Naive thymus-derived CD4-positive, alpha-beta T cell (primary cell): Measurements from ENCODE around the gene RALGPS1. TPM values are rescaled to one million over a fixed set of nuclear protein-coding genes. Genes with fewer than 3 reads are reported as not detected.

Source experiments
- ATAC-seq: fragments of 150-1000 bp; cut with Tn5 transposase; 2 replicates; pipeline ENCODE4 v1.10.0; 2021; ENCODE audit warnings: mild to moderate bottlenecking, moderate library complexity
- CTCF ChIA-PET: fragments of 350-600 bp; sonication (Branson Sonifier 250); formaldehyde crosslinking; loops from one replicate; lab custom pipeline; 2021; ENCODE audit warnings: antibody characterized with exemption; lab: Charles Lee
- POLR2A ChIA-PET: fragments of 350-600 bp; sonication (Branson Sonifier 250); formaldehyde crosslinking; loops from one replicate; lab custom pipeline; 2021; ENCODE audit warnings: antibody characterized with exemption, inconsistent platforms; lab: Charles Lee
- DNase-seq, 9 donors: peaks; one replicate each; pipeline versions ENCODE4 v3.0.0 to v3.0.0-alpha.2; 2020 to 2022; ENCODE audit warnings: mixed read lengths in 1 of 9
- H3K27ac ChIP-seq: one replicate; pipeline ENCODE4 v1.7.0; 2013; ENCODE audit warnings: mild to moderate bottlenecking, low read depth, low read length, moderate library complexity
- H3K27me3 ChIP-seq, 2 donors: one replicate each; pipeline ENCODE4 v1.7.0; 2013; ENCODE audit warnings: low read length in 2 of 2, mild to moderate bottlenecking in 2 of 2, moderate library complexity in 2 of 2; ENCODE audit not compliant: control insufficient read depth in 2 of 2, insufficient read depth in 2 of 2
- H3K36me3 ChIP-seq, 3 experiments: 1 replicate in 2 of 3; 2 replicates in 1 of 3; pipeline ENCODE4 v1.7.0; 2013; ENCODE audit warnings: low read length in 3 of 3, mild to moderate bottlenecking in 3 of 3, moderate library complexity in 1 of 3; ENCODE audit not compliant: insufficient read depth in 3 of 3, control insufficient read depth in 2 of 3
- H3K4me1 ChIP-seq, 2 donors: one replicate each; pipeline ENCODE4 v1.7.0; 2013; ENCODE audit warnings: low read length in 2 of 2, mild to moderate bottlenecking in 2 of 2, moderate library complexity in 1 of 2; ENCODE audit not compliant: control insufficient read depth in 2 of 2, insufficient read depth in 2 of 2
- H3K4me3 ChIP-seq: 2 replicates; pipeline ENCODE4 v1.7.0; 2013; ENCODE audit warnings: mild to moderate bottlenecking, low read length
- H3K9me3 ChIP-seq, 3 experiments: 1 replicate in 2 of 3; 2 replicates in 1 of 3; pipeline ENCODE4 v1.7.0; 2013; ENCODE audit warnings: low read length in 3 of 3; ENCODE audit not compliant: control insufficient read depth in 2 of 3
- H3K27ac Mint-ChIP-seq, 9 donors: one replicate each; pipeline ENCODE4 v1.8.0; 2020 to 2022; ENCODE audit warnings: mixed read lengths in 9 of 9, mild to moderate bottlenecking in 8 of 9, moderate library complexity in 5 of 9, inconsistent platforms in 2 of 9
- H3K27me3 Mint-ChIP-seq, 5 donors: one replicate each; pipeline ENCODE4 v1.8.0; 2021 to 2022; ENCODE audit warnings: mixed read lengths in 5 of 5, mild to moderate bottlenecking in 1 of 5
- H3K36me3 Mint-ChIP-seq, 5 donors: one replicate each; pipeline ENCODE4 v1.8.0; 2020 to 2022; ENCODE audit warnings: mixed read lengths in 5 of 5, mild to moderate bottlenecking in 3 of 5, inconsistent platforms in 1 of 5
- H3K4me1 Mint-ChIP-seq, 7 donors: one replicate each; pipeline ENCODE4 v1.8.0; 2020 to 2022; ENCODE audit warnings: mixed read lengths in 7 of 7, mild to moderate bottlenecking in 3 of 7, inconsistent platforms in 1 of 7
- H3K4me3 Mint-ChIP-seq, 10 donors: one replicate each; pipeline ENCODE4 v1.8.0; 2020 to 2022; ENCODE audit warnings: mild to moderate bottlenecking in 10 of 10, mixed read lengths in 10 of 10, moderate library complexity in 6 of 10, inconsistent platforms in 2 of 10
- H3K9me3 Mint-ChIP-seq, 11 donors: one replicate each; pipeline ENCODE4 v1.8.0; 2020 to 2022; ENCODE audit warnings: mixed read lengths in 11 of 11, mild to moderate bottlenecking in 4 of 11, inconsistent platforms in 1 of 11, moderate library complexity in 1 of 11
- intact Hi-C, 2 donors: fragments of 100-400 bp; cut with micrococcal nuclease; formaldehyde crosslinking; loops; one replicate each; pipeline ENCODE4 v1.15.1; 2023
- polyA plus RNA-seq, 2 donors: library from polyadenylated mRNA; unstranded; fragments of 300-500 nt; fragmentation: Illumina TruSeq; gene quantifications; one replicate each; pipeline ENCODE4 v1.2.3, GENCODE V29; 2021
- total RNA-seq, 6 experiments: library from RNA in 5 of 6; stranded (reverse) in 5 of 6; gene quantifications; 1 replicate in 5 of 6; 2 replicates in 1 of 6; pipeline ENCODE4 v1.2.3 and lab custom pipeline; 2021 to 2026

Gene RALGPS1
- total and polyA plus RNA-seq, 7 experiments from 2014 or later: 1.0 to 8.3 (median 4.1) TPM

DNA sequence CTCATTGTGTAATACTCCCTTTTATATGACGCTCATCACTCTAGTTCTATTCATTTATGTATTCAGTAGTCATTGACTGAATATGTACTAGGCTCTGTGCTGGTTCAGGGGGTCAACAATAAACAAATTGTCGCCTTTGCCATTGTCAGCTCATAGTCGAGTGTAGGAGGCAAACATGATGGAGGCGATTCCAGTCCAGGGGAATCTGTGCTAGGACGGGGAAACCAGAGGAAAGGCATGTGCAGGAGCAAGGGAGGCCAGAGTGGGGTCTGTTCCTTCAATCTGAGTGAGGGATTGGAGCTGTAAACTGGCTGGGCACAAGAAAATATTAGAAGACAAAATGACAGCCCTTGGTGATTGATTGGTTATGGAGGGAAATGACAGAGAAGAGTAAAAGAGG lies 123.9 kb downstream of the RALGPS1 start:
- no peak for ATAC-seq
- peaks cover 0 to 22% (median 3%) of the 10 kb centered on the region in 5 donors for H3K27me3 Mint-ChIP-seq
- no peak for DNase-seq
- intact Hi-C loops: no loop called here
- H3K4me3 Mint-ChIP-seq: no peak overlapping the region
- H3K4me3 ChIP-seq: no peak overlapping the region
- H3K27me3 ChIP-seq: no peaks in the 10 kb centered on the region
- H3K36me3 Mint-ChIP-seq: peaks cover 3 to 19% (median 4%) of the 10 kb centered on the region in 5 donors
- ChIA-PET POLR2A (no interaction called here), CTCF (no interaction called here)
- H3K9me3 ChIP-seq: no peaks in the 10 kb centered on the region
- no peak overlapping the region for H3K27ac Mint-ChIP-seq
- H3K9me3 Mint-ChIP-seq: no peaks in the 10 kb centered on the region
- peaks cover 0 to 2% (median 0%) of the 10 kb centered on the region in 7 donors for H3K4me1 Mint-ChIP-seq
- H3K27ac ChIP-seq: no peak overlapping the region
- H3K36me3 ChIP-seq: no peaks in the 10 kb centered on the region
- H3K4me1 ChIP-seq: no peaks in the 10 kb centered on the region

DNA sequence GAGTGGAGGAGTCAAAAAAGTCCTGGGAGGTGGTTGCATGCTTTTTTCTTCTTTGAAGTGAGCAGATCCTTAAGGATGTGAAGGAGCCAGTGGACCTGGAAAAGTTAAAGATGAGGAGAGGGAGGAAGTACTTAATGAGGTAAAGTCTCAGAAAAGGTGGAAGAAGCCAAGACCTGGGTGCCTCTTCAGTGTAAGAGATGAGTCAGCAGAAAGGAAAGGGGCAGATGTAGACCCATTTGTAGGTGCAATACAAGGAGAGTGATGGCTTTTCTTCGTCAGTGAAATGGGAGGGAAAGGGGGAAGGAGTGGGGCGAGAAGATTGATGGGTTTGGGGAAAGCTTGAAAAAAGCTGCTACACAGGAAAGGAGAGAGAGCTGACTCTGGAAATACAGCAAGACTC lies 124.9 kb downstream of the RALGPS1 start:
- CTCF ChIA-PET: no interaction called here
- POLR2A ChIA-PET: no interaction called here

DNA sequence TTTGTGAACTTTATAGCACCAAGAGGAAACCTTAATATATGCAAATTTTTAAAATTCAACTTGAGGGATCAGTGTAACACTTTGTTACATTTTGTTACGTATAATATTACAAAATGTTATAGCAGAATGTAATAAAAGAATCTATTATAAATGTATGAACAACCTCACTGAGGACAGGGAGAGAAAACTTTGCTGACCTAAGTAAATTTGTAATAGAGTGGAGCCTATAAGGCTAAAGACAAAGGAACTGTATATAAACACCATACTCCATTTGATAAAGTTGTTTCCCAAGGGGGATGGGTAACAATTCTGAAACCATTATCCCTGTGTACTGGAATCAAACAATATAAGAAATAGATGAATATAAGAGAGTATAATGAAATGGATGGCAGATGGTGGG lies 130.6 kb downstream of the RALGPS1 start:
- ATAC-seq: no peak
- DNase-seq: no peak
- Mint-ChIP-seq H3K4me3 (no peak overlapping the region), H3K36me3 (peaks cover 0 to 13% (median 0%) of the 10 kb centered on the region in 5 donors), H3K9me3 (peaks cover 0 to 2% (median 0%) of the 10 kb centered on the region in 11 donors), H3K4me1 (peaks cover 16 to 28% (median 20%) of the 10 kb centered on the region in 7 donors), H3K27me3 (peaks cover 0 to 27% (median 0%) of the 10 kb centered on the region in 5 donors), H3K27ac (no peak overlapping the region)
- ChIA-PET CTCF (no interaction called here), POLR2A (no interaction called here)
- peaks cover 0 to 21% of the 10 kb centered on the region in 2 donors for H3K4me1 ChIP-seq
- H3K27ac ChIP-seq: no peak overlapping the region
- no peaks in the 10 kb centered on the region for H3K9me3 ChIP-seq
- H3K4me3 ChIP-seq: no peak overlapping the region
- H3K27me3 ChIP-seq: no peaks in the 10 kb centered on the region
- intact Hi-C loops: loop anchor here in 1 of 2 donors (10.0 kb wide), 1 partner anchor 60 kb away; no protein-coding TSS in a partner anchor
- no peaks in the 10 kb centered on the region for H3K36me3 ChIP-seq

More for the DNA sequence above, 124.9 kb downstream of the RALGPS1 start:
- Histone ChIP-seq H3K27ac (no peak overlapping the region), H3K36me3 (no peaks in the 10 kb centered on the region), H3K4me1 (no peaks in the 10 kb centered on the region), H3K4me3 (no peak overlapping the region), H3K27me3 (no peaks in the 10 kb centered on the region), H3K9me3 (no peaks in the 10 kb centered on the region)
- H3K4me3 Mint-ChIP-seq: no peak overlapping the region
- no peak for ATAC-seq
- intact Hi-C loops: no loop called here
- H3K4me1 Mint-ChIP-seq: peaks cover 0 to 2% (median 0%) of the 10 kb centered on the region in 7 donors
- no peaks in the 10 kb centered on the region for H3K9me3 Mint-ChIP-seq
- H3K27ac Mint-ChIP-seq: no peak overlapping the region
- H3K27me3 Mint-ChIP-seq: peaks cover 0 to 23% (median 3%) of the 10 kb centered on the region in 5 donors
- no peak for DNase-seq
- peaks cover 3 to 18% (median 4%) of the 10 kb centered on the region in 5 donors for H3K36me3 Mint-ChIP-seq

DNA sequence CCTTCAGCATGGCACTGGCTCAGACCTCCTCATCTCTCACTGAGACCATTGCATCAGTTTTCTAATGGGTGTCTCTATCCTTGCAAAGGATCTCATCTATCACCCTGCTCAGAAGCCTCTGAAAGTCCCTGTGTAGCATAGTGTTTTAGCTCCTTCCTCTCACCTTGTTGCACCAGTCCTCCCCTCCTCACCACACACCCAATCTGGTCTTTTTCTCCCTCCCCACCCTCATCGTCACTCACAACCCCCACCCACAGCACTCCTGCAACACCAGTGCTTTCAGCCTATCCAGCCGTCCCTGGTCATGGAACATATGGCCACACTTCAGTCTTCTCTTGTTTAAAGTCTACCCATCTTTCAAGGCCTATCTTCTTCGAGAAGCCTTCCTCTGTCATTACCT lies 133.4 kb downstream of the RALGPS1 start:
- H3K9me3 Mint-ChIP-seq: peaks cover 0 to 2% (median 0%) of the 10 kb centered on the region in 11 donors
- peak overlapping the region in 2 of 10 donors; percentile 32 to 39 for H3K4me3 Mint-ChIP-seq
- POLR2A ChIA-PET: no interaction called here
- Histone ChIP-seq H3K4me1 (peaks cover 0 to 21% of the 10 kb centered on the region in 2 donors), H3K9me3 (no peaks in the 10 kb centered on the region), H3K4me3 (no peak overlapping the region), H3K36me3 (no peaks in the 10 kb centered on the region), H3K27ac (no peak overlapping the region), H3K27me3 (no peaks in the 10 kb centered on the region)
- CTCF ChIA-PET: no interaction called here
- peaks cover 14 to 42% (median 20%) of the 10 kb centered on the region in 7 donors for H3K4me1 Mint-ChIP-seq
- intact Hi-C loops: loop anchor here in 1 of 2 donors (10.0 kb wide), 1 partner anchor 63 kb away; no protein-coding TSS in a partner anchor
- peaks cover 0 to 19% (median 0%) of the 10 kb centered on the region in 5 donors for H3K27me3 Mint-ChIP-seq
- H3K36me3 Mint-ChIP-seq: peaks cover 0 to 12% (median 0%) of the 10 kb centered on the region in 5 donors
- H3K27ac Mint-ChIP-seq: peak overlapping the region in 2 of 9 donors; percentile 31 to 83
- no peak for DNase-seq
- no peak for ATAC-seq

- Mint-ChIP-seq H3K4me3 (peak overlapping the region in 7 of 10 donors; percentile 7 to 82 (median 34)), H3K4me1 (peaks cover 14 to 42% (median 20%) of the 10 kb centered on the region in 7 donors), H3K27me3 (peaks cover 0 to 10% (median 0%) of the 10 kb centered on the region in 5 donors), H3K9me3 (peaks cover 0 to 2% (median 0%) of the 10 kb centered on the region in 11 donors), H3K36me3 (peaks cover 0 to 10% (median 0%) of the 10 kb centered on the region in 5 donors), H3K27ac (peak overlapping the region in 2 of 9 donors; percentile 21 to 83)
- H3K9me3 ChIP-seq: no peaks in the 10 kb centered on the region
- intact Hi-C loops: loop anchor here (1.0 to 10.0 kb wide), 3 partner anchors 44 to 64 kb away; no protein-coding TSS in a partner anchor
- peak in 5 of 9 donors; percentile 4 to 30 (median 21) for DNase-seq
- ATAC-seq: peak; percentile 90
- ChIA-PET CTCF (no interaction called here), POLR2A (no interaction called here)
- no peaks in the 10 kb centered on the region for H3K27me3 ChIP-seq
- peaks cover 0 to 21% of the 10 kb centered on the region in 2 donors for H3K4me1 ChIP-seq
- H3K36me3 ChIP-seq: no peaks in the 10 kb centered on the region
- no peak overlapping the region for H3K27ac ChIP-seq
- H3K4me3 ChIP-seq: no peak overlapping the region
These were observed 134.5 kb downstream of the RALGPS1 start for GRCh38 chr9:127049044-127049443.

DNA sequence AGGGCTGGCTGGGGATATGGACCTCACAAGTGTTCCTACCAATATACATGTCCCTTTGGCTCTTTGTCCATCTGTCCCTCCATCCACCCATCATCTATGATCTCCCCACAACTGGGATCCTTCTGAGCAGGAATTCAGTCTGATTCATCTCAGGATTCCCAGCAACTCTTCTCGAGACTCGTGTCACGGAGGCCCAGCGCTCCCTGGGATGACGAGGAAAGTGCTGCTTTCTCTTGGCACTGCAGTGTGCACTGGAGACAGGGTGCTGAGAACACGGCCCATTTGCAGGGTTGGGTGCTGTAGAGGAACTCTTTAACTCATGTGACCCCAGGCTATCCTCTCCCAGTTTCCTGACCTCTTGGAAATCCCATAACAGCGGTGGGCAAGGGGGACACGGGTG lies 135.0 kb downstream of the RALGPS1 start:
- Histone ChIP-seq H3K27ac (no peak overlapping the region), H3K36me3 (no peaks in the 10 kb centered on the region), H3K4me1 (peaks cover 0 to 21% of the 10 kb centered on the region in 2 donors), H3K27me3 (no peaks in the 10 kb centered on the region), H3K9me3 (no peaks in the 10 kb centered on the region), H3K4me3 (no peak overlapping the region)
- H3K36me3 Mint-ChIP-seq: peaks cover 0 to 9% (median 0%) of the 10 kb centered on the region in 5 donors
- ChIA-PET POLR2A (no interaction called here), CTCF (no interaction called here)
- intact Hi-C loops: loop anchor here (1.0 to 10.0 kb wide), 3 partner anchors 44 to 65 kb away; no protein-coding TSS in a partner anchor
- peaks cover 14 to 42% (median 20%) of the 10 kb centered on the region in 7 donors for H3K4me1 Mint-ChIP-seq
- H3K4me3 Mint-ChIP-seq: peak overlapping the region in 2 of 10 donors; percentile 23 to 59
- DNase-seq (no peak), ATAC-seq (no peak)
- H3K27ac Mint-ChIP-seq: peak overlapping the region in 1 of 9 donors; percentile 83
- peaks cover 0 to 8% (median 0%) of the 10 kb centered on the region in 5 donors for H3K27me3 Mint-ChIP-seq
- H3K9me3 Mint-ChIP-seq: peaks cover 0 to 2% (median 0%) of the 10 kb centered on the region in 11 donors
